HG03354 (cell line): ENCODE measurements around the gene KRT74.

Source experiments
- ATAC-seq: cut with Tn5 transposase; IDR thresholded peaks from one replicate; pipeline ENCODE4 v1.9.1; 2021; ENCODE audit warnings: mild to moderate bottlenecking; ENCODE audit not compliant: unreplicated experiment, poor library complexity, severe bottlenecking

The KRT74 gene

DNA sequence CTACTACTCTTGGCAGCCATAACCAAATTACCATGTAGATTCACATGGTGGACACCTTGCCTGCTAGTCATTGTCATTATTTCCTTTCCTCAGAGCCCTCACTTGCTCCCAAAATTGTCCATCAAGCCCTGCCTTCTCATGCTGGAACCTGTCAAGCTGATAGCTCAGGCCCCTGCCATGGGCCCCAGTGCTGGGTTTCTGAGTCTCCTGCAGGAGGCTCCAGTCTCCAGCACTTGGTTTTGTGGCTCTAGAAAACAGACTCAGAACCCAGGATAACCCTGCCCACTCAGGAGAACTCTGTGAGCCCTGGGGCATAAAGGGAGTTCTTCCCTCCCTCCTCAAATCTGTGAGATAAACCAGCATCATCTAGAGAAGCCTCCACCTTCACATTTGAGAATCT is 31.5 kb downstream of the KRT74 start:
- ATAC-seq = no peak

DNA sequence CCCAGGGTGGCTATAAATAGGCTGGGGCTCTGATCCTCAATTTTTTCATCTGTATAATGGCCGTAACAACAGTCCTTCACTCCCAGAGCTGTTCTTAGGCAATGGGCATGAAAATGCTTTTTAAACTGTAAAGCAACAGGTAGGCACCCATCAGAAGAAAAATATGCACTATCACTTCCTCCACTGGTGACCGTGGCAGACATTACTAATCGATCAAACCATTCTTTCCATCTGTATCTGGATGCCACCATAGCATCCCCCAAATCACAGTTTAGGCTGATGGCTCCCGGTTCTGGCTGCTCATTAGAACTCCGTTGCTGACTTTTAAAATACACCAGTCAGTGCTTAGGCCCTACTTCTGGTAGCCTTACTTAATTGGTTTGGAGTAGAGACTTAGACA is 31.9 kb downstream of the KRT74 start:
- no peak for ATAC-seq

- no peak for ATAC-seq
These were observed 33.1 kb downstream of the KRT74 start for GRCh38 chr12:52540531-52540930.

DNA sequence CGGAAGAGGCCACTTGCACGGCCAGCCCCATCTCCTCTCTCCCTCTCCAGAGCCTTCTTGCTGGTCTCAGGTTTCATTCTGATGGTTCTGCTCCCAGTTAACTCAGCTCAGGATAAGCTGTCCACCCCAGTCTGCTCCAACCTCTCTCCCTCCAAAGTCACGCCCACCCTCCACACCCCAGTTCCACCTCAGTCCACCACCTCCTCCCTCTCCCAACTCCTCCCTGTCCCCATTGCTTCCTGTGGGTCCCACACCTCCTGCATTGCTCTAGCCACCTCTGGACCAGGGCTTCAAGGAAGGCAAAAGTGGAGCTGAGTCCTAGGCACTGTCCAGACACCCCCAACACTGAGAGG is 33.8 kb downstream of the KRT74 start:
- no peak for ATAC-seq

DNA sequence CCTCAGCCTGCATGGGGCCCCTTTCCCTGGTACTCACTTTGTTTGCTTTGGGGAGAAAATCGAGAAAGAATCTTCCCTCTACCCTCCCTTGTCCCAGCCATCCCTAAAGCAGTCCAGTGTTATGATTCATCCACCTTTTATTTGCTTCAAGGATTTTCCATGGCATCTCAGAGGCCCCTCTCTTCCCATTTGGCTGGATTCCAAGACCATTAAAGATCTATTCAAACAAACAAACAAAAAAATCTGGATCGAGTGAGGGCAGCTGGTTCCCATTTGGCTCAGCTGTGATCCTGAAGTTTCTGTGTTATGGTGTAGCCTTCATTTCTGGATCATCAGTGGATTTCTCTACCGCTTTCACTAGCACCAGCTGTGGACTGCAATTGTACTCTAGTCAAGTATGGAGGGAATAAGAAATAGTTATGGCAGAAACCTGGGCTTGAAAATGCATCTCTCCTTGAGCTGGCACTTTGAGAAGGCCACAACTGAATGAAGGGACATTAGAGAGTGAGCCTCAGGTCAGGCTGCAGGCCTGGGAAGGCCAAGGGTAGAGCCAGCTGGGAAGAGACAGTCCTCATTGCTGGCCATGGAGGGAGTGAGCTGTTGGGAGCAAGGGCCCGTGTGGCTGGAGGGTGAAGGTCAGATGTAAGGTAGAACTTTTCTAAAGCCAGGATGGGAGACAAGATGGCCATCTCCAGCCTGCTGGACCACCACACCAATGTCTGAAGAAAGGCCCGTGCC is 34.4 kb downstream of the KRT74 start:
- ATAC-seq = no peak

- no peak for ATAC-seq
These were observed 36.5 kb downstream of the KRT74 start for GRCh38 chr12:52537101-52537500.

DNA sequence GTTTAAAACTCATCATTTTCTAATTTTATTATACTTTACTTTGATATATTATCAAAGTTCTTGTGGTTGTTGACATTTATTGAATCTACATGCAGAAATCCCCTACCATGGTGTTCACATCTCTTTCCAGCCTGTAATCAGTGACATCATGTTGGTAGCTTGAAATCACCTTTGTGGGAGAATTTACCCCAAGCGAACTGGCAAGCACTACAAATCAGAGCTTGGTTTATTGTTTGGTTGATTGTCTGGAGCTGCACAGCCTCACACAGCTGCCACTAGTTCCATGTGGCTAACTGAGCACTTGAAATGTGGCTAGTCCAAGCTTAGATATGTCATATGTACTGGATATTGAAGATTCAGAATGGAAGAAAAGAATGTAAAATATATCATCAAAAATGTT is 38.1 kb downstream of the KRT74 start:
- ATAC-seq = no peak

DNA sequence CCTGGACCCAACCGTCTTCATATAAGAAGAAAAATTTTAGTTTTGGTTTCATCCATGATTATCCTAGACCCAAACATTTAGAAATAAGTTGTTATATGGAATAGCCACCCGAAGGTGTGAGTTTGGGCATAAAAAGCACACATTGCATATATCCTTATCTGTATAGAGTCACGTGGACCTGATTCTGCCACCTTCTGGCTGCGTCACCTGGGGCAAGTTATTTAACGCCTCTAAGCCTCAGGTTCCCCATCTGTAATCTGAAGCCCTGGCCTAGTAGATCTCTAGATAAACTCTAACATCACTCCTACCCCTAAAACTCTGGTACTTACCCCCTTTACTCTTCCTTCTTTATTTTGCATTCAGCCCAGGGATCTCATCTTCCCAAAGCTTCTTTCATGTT is 39.2 kb downstream of the KRT74 start:
- no peak for ATAC-seq

GRCh38 chr12:52533686-52534470 is 39.8 kb downstream of the KRT74 start:
- no peak for ATAC-seq

GRCh38 chr12:52532636-52533035 is 41.0 kb downstream of the KRT74 start:
- ATAC-seq = no peak

DNA sequence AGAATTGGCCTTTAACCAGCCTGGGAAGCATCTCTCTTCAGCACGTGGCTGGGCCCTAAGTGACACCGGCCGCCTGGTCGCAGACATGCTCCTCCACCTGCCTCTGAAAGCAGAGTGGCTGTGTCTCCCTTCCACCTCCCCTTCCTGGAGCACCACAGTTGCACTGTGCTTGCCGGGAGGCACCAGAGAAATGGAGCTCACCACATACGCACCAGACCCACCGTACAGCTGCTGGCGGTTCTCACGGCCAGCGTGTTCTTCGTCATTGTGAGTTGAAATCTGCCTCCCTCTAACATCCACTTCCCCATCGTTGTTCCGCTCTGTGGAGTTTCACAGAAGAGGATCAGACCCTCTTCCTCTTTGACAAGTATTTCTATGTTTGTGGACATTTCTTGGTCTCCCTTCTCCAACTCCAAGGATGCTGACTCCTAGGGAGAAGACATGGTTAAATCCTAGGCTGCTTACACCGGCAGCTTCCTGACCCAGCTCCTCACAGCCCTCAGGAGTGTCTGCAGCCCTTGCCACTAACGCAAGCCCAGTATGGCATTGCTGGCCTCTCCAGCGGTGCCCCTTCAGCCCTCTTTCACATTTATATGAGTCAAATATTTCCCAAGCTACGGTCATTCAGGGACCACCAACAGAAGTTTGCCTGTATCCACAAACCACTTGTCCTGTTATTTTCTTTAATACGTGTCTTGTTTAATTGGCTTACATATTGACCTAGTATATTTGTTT is 41.9 kb downstream of the KRT74 start:
- no peak for ATAC-seq

- ATAC-seq = no peak
These were observed 42.7 kb downstream of the KRT74 start for GRCh38 chr12:52530905-52531304.

DNA sequence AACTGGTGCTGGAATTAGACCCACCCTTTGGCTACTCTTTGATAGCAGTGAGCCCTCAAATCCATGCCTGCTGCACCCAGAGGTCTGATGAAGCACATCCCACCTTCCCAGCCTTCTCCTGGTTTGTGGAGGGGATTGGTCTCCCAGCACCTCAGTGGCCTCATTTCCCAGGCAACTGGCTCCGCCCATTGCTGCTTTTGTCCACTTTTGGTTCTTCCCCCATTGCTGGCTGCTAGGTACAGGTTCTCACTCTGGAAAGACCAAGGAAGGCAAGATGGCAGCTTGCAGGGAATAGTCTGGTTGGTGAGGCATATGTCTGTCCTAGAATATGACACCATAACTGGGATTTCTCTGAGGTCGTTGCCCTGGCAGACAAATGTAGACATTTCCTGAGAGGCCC is 43.3 kb downstream of the KRT74 start:
- no peak for ATAC-seq

GRCh38 chr12:52529846-52530245 is 43.8 kb downstream of the KRT74 start:
- no peak for ATAC-seq

DNA sequence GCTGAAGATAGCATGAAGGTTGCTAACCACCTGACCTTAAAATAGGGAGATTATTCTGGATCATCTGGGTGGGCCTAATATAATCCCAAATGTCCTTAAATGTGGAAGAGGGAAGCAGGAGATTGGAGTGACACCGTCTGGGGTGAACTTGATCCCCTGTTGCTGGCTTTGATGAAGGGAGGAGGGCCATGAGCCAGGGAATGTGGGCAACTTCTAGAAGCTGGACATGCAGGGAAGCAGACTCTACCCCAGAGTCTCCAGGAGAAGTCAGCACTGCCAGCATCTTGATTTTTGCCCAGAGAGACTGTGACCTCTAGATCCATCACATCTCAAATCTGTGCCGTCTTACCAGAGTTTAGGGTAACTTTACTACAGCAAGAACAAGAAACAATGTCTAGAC is 44.2 kb downstream of the KRT74 start:
- no peak for ATAC-seq

- ATAC-seq = no peak
These were observed 45.0 kb downstream of the KRT74 start for GRCh38 chr12:52528641-52529143.

DNA sequence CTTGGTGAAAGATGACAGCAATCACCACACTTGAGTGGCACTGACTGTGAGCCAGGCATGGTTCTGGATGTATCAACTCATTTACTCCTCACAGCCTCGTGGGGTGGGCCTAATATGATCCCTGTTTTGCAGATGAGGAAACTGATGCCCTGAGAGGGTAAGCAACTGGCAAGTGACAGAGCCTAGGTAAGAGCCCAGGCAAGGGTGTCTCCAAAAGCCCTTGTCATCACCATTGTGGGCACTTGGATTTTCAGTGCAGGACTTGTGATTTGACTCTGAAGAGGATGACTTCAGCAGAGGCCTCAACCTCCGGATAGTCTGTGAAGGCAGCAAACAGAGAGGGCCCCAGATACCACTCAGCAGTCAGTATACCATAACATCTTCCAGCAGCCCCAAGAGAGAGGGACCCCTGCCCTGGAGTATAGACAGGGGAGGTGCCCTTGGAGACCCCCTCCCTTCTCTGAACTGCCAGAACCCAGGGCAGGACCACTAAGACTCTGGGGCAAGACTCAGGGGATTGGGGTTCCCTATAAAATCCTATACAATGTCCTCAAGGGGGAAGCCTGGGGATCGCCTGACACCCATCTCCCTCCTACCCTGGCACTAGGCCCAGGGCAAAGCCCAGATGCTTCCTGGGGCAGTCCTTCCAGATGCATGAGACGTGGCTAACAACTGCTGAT is 46.4 kb downstream of the KRT74 start:
- ATAC-seq = no peak

DNA sequence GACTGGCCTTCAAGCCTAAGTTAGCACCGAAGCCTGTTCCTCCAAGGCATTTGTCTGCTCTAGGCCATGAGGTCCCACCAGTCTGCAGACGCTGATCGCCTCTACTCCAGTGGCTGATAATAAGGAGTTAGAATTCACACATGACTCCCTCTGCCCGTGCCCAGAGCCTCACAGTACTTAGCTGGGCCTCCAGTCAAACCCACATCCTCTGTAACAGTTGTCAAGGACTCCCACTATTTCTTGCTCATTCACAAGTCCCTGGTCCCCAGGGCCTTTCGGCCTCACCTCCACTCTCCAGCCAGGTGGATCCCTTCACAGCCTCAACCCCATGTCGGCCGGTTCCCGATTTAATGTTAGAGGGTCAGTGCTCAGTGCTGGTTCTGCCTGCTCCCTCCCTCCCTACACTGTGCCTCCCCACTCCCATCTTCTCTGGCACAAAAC is 47.1 kb downstream of the KRT74 start:
- ATAC-seq = no peak

DNA sequence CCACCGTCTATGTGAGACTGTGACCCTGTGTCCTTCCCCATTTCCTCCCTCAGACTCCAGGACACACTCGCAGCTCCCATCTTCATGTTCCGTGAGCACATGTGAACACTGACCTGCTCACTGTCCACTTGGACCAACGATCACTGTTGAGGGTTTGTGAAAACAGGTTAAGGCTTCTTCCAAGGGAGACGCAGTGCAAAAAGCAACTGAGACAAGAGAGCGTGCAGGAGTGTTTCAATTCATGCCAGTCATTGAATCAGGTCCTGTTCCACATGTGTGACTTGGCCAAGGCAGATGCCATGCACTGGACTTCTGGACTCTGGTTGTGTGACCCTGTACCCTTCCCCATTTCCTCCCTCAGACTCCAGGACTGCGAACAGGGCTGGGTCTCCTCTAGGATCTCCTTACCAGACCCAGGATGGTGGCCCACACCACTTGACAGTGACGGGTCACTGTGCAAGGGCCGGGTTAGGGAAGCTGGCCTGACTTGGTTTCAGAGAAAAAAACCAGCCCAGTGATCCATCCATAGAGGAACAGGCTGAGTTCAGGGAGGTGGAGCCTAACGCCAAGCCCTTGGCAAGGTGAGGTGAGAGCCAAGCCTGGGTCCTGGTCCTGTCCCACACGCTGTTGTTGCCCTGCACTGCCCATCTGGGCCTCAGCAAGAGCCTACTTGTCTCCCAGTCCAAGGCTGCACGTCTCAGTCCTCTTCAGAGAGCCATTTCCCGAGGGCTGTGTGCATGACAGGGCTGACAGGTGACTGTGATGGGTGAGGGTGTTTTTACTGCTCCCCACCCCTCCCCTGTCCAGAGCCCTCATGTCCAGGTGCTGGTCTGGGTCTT is 47.8 kb downstream of the KRT74 start:
- ATAC-seq = no peak
